HG03064 (cell line): Measurements from ENCODE around the gene GRAP.

Experiments used
- ATAC-seq: cut with Tn5 transposase; IDR thresholded peaks from one replicate; pipeline ENCODE4 v1.9.1; 2021; ENCODE audit warnings: low read depth; ENCODE audit not compliant: unreplicated experiment

Gene GRAP

DNA sequence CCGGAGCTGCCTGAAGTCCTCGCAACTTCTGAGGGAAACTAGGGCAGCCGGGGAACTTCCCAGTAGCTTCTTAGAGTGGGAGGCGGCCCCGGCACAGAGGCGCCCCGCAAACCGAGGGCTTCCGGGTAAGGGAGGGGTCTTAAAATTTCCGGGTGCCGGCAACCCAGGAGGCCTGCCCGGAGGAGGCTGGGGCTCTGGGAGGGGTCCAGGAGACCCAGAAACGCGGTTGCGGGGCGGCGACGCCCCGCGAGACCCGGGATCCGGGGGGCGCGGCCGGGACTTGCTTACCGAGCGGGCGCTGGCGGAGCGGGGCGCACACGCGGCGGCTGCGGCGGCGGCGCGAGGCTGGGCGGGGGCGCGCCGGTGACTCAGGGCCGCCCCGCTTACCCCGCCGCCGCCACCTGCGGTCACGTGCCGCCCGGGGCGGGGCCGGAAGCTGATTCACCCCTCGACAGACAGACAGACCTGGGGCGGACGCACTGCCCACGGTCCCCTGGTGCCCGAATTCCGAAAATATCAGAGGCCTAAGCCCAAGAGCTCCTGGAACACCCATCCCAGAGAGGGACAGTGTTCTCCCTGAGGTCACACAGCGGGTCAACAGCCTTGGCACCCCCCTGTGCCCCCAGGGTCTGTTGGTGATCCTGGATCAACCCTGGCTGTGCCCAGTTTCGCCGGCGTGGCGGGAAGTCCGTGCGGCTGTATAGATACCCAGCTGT lies 42.2 kb downstream of the GRAP start, which contains the start of gene FAM83G:
TSS of gene FAM83G (minus strand) at position 344 of the 716 bp plus-strand sequence. CDS start 723 bp downstream, outside the sequence.
- ATAC-seq = peak; percentile 45

DNA sequence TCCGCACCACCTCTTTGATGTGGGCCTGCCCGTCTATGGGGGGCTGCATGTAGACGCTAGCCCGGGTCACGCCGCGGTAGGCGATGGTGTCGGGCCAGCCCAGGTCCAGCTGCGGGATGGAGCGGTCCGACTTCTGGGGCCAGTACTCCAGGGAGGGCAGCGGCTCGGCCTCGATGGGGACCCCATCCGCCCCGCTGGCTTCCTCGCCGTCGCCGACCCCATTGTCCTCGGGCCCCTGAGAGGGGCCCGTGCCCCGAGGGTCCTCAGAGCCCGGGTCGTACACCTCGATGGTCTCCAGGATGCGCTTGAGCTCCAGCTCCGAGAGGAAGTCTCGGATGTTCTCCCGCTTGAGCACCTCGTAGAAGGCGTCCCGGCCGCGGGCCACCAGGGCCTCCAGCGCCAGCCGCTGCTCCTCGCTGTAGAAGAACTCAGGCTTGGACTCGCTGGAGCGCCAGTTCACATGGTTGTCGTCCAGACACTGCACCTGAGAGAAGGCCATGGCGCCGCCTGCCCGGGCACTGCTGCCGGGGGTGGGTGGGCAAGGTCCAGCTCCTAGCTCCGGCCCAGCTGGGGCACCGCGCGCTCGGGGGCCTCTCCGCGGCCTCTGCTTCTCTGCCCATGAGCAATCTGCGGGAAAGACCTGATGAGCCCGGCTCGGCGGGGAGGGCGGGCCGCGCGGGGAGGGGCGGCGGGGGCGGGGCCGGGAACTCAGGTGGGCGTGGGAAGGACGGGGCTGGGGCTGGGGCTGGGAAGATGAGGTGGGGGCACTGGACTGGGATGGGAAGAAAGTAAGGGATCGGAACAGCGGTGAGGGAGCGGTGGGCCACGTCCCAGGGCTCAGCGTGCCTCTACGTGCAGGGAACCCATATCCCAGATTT lies 43.0 kb downstream of the GRAP start:
- ATAC-seq = no peak

DNA sequence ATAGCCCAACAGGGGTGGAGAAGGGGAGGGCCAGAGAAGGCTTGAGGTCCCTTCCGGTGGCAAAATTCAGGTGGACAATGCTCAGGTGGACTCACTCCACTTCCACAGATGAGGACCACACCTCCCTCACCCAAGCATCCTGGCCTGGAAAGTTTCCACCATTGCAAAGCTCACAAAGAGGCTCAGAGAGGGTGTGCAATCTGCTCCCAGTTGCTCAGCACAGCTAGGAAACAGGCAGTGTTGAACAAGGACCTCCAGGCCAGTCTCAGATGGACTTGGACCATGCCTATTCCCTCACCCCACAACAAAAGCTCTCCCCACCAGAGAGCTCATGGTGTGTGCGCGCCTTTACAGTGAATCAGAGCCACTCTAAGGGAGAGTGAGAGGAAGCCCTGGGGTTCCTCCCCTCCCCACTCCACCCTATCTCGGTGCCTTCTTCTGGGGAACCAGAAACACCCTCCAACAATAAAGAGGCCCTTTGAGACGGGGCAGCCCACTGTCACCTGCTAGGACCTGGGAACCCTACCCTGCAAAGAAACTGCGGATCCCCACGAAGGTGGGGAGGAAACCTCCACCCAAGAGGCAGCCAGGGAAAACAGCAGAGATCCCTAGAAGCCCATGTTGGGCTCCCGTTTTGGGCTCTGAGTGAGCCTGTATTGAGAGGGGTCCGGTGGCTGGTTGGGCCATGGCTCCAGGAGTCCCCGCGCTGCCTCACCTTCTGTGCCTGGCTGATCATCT lies 43.8 kb downstream of the GRAP start:
- no peak for ATAC-seq

DNA sequence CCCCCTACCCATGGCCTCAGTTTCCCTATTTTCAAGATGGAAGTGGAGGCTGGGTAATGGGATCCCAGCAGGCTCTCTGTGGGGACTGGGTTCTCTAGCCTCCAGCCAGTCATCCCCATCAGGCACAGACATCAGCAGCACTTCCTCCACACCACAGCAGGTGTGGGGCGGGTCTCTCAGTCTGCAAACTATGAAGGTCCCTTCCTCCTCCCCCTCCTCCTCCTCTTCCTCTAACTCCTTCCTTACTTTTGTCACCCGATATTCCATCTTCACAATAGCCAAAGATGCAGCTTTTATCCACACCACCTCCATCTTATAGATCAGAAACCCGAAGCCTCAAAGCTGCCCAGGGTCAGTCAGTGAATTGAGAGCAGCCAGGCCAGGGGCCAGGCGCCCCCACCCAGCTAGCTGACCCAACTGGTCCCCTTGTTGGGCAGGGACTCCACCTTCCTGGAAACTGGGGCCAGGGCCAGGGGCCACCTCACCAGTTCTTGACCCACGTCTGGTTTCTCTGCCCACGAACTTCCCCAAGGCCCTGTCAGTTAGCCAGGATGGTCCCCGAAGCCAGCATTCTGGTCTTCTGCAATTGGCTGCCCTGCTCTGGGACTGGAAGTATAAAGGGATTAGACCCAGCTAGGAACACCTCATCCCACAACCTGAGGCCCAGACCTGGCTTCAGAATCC lies 44.7 kb downstream of the GRAP start:
- ATAC-seq = no peak

DNA sequence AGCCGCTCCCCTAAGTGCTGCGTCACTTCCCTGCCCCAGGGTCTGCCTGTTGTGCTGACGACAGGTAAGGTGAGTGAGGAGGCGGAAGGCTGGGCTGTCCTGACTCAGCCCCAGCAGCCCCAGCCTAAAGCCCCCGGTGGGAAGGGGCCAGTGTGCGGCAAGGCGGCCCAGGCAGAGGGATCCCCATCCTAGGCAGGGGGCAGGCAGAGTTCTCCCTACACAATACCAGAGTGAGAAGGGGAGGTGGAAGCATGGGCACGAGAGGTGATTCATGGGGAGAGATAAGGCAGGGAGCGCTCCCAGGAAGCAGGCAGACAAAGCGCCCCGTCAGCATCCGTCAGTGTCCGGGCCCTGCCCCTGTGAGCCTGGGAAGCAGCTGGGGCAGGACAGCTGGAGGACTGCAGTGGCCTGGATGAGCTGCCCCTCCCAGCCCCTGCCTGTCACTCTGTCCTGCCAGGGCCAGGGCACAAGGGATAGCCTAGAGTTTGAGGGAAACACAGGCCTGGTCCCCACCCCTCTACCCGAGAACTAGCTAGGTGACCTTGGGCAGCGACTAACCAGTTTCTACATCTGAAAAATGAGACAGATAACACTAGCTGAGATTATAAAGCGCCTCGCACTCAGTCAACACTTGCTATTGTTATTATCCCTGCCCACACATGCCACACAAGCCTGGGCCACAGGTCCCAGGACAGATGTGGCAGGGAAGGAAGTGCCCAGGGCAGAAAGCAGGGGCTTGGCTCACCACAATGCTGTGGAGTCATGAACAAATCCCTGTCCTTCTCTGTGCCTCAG lies 46.0 kb downstream of the GRAP start:
- no peak for ATAC-seq

DNA sequence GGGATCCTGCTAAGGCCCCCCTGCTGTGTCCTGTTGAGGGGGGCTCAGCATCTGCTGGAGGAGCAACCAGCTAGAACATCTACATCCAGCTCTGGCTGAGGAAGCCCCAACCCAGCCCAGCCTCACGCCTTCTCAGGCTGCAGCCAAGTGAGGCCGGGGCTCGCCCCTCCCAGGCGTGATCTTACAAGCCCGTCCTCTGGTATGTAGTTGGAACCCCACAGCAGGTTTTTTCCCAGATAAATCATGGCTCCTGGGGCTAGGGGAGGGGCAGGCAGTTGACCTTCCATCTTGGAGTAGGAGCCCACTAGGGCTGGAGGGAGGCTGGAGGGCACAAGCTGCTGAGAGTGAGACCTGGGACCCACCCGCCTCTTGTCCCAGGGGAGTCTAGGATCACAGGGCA lies 46.8 kb downstream of the GRAP start:
- ATAC-seq = no peak

DNA sequence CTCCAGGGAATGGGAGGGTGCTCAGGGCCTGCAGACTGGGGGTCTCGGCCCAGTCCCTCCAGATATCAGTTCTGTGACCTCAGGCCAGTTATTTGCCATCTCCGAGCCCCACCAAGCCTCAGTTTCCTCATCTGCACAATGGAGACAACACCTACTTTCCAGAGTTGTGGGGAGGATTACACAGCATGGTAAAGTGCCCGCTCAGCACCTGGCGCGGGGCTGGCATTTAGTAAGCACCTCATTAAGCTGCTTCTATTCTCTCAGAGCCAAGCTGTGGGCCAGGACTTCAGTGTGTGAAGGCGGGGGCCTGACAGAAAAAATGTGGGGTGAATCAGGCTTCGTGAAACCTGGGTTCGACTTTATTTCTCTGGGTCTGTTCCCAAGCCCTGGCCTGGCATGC lies 47.4 kb downstream of the GRAP start:
- no peak for ATAC-seq

DNA sequence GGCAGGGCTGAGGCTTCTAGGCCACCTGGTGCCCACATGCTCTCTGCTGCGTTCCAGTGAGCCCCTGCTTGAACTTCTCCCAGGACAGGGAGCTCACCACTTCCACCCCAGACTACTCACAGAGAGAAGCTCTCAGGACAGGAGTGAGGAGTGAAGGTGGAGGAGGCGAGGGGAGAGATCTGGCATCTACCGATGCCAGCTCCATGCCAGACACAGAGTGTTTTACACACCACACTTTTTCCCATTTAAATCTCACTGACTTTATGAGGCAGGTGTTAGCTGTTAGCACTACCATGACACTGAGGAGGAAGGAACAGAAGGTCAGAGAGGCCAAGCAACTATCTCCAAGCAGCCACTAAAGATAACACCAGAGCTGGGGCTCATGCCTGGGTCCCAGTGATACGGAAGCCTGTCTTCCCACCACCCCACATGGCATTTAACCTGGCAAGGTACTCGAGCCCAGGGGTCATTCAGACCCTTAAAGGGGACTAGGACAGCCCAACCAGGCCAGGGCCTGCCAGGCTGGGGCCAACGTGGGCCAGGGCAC lies 49.0 kb downstream of the GRAP start:
- no peak for ATAC-seq

DNA sequence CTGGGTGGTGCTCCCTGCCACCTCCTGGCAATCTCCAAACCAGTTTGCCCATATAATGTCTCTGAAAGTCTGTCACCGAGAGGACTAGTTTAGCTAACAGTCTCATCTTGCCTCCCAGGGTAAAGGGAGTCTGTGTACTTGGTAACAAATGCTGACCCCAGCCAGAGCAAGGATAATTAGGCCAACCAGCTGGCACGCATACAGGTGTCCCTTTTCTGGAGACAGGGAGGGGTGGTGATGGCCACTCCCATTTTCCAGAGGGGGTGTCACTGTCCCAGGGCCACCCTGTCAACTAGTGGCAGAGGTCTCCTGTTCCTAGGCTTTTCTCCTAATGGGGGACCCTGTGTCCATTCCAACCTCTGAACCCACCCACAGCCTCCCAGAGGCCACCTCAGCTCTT lies 50.3 kb downstream of the GRAP start:
- ATAC-seq = no peak

DNA sequence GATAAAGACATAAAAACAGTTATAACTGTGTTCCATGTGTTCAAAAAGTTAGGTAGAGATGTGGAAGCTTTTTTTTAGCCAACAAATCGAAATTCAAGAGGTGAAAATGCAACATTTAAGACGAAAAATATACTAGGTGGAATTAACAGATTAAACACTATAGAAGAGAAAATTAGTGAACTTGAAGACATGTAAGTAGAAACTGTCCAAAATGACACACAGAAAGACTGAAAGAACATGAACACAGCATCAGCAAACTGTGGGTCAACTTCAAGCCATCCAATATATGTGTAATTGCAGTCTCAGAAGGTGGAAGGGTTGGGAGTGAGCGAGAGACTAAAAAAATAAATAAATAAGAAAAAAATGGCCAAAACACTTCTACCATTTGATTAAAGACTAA lies 51.5 kb downstream of the GRAP start:
- ATAC-seq = no peak

DNA sequence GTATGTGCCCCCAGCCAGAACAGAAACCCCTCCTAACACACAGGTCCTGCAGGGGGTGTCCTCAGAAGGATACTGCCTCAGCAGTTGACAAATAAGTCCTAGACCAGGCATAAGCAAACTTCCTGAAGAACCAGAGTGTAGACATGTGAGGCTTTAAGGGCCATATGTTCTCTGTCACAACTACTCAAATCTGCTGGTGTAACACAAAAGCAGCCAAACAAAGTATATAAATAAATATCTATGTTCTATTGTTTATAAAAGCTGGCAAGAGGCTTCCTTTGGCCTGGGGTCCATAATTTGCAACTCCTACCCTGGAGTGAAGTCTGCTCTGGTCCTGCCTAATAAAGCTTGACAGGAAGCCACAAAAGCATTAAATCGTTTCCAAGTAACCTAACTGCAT lies 52.1 kb downstream of the GRAP start:
- no peak for ATAC-seq

DNA sequence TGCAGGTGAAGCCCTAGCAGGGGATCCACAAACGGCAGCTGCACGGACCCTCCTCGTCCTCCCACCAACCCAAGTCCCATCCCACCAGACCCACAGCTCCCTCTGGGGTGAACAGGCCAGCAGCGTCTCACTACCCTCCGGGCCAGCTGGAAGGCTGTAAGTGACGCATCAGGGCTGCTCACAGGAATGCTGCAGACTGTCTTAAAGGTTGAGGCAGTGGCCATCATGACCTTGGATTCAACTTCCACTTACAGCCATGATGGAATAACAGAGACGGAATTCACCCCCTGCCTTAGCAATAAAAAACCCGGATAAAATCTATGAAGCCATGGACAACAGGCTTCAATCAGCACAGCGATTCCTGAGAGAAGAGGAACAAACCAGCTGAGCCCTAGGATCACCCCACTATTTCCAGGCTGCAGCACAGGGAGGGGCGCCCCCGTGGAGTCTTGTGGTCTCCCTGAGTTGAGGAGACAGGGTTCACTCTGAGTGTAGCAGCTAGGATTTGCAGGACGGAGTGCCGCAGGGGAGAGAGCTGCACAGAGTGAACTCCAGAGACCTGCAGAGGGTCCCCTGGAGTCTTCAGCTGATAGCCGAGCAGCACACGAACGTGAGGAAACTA lies 52.7 kb downstream of the GRAP start:
- ATAC-seq = no peak

DNA sequence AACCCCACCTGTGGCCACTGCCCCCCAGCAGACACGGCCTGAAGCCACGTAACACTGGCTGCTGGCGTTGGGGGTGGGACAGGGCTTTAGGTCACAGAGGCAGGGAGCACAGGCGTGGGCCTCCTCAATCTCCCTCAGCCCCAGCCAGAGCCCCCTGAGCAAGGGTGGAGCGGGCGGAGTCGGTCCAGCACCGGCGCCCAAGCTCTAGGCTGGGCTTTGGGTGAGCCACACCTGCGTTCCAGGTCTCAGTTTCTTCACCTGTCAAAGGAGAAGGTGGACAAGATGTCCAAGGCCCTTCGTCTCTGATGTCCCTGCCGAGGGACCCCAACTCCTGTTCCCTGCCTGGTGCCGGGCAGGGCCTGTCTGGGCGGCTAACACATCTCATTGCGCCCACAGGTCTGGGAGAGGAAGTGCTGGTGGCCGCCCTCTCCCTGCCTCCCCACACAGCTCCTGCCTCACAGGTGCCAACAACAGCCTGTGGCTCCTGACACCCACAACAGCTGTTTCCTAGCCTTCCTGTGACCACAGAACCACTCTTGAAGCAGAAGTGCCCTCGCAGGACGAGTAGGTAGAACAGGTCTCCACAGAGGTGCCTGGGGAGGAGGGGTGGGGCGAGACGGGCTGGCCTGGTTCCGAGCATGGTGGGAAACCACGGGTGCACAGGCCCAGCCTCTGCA lies 54.2 kb downstream of the GRAP start:
- ATAC-seq = no peak

DNA sequence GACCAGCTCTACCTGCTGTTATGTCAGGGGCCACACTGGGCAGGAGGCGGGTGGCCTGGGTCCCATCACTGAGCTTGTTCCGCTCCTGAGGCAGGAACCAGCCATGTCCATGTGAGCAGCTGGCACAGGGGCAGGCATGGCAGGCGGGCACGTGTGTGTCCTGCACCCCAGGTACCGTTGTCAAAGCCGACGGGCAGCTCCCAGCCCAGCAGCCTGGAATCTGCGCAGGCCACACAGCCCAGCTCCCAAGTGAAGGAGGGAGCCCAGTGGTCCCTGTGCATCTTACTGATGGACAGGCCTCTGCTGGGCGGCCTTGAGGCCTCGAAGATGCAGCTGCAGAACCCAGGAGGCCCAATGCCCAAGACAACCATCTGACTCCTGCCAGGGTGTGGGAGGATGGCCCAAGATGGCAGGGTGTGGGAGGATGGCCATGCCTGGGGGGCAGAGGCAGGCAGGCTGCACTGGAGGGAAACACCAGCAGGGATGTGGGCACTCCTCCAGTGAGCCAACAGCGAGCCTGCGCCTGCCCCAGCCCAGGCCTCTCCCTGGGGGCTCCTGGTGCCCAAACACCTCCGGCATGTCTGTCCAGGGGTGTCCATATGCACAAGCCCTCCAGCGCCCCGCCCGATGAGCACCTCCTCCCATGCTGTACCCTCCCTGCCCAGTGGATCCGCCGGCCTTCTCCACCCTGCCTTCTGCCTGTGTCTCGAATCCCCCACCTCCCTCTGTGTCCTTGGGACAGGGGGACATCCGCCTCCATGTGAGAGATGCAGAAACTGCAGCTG lies 55.0 kb downstream of the GRAP start:
- no peak for ATAC-seq

DNA sequence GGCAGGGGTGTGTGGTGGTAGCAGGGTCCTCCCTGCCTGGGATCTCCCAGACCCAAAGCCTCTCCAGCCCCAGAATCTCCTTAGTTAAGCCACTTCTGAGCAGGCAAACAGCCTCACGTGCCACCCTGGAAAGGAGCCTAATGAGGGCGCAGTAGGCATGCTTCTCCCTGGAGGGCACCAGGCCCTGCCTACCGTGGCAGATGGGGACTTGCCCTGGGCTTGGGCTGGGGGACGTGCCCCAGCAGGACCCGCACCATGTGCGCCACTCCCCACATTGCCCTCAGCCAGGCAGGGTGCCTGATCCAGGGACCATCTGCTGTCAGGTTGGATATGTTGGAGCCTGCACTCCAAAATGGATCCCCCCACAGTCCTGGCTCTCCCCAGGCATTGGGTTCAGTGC lies 56.4 kb downstream of the GRAP start:
- no peak for ATAC-seq

DNA sequence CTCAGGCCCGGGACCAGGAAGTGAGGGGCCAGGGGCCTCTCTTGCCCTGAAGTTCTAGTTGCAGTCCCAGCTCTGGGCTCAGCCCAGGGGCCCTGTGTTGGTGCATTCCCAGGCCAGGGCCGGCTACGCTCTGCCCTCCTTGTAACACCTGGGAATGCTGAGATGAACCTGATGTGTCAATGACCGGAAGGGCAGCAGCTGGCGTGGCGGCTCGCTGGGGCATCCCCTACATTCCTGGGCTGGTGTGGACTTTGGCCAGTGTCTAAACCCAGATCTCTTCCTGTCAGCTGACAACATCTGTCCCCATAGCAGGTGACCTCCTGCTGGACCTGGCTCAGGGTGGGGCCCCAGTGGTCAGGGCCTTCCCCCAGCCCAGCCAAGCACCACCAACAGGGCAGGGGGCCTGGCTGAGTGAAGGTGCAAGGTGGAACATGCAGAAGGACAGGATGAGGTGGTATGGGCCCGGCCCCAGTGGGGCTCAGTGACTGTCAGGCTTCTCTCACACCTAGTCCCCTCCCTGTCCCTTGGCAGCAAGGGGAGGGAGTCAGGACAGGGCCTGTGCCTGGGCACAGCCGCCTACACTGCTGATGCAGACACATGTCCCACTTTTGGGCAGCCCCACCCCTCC lies 58.1 kb downstream of the GRAP start:
- ATAC-seq = no peak

DNA sequence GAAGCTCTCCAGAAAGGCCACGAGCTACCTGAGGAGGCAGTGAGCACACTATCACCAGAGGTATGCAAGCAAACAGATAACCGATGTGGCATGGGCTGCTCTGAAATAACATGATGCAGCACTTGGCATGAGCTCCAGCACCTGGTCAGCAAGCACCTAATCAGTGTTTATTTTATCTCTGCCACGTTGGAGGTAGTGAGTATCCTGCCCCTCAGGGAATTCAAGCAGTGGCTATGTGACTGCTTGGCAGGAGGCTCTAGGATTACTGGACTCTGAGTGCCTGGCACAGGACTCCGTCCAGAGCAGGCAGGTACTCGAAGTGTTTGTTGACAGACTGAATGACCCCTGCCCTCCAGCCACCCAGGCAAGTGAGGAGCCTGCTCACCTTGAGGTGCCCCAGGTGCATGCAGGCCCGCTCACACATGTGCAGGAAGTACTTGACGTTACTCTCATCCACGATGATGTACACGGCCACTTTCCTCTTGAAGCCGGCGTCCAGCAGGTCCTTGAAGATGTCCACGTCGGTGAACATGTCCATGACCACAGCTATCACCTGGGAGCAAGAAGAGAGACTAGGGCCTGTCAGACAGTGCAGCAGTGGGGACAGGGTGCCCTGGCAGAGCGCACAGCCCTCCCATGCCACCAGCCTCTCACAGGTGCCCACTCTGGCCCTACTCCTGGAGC lies 58.8 kb downstream of the GRAP start:
- ATAC-seq = no peak
